Suprapubic skin (tissue), 4 donors: ENCODE measurements around the gene ZNF385A.
A peak's percentile ranks its signal among the peaks of the same experiment; 100 is the strongest.

Experiments
- POLR2A ChIP-seq, 2 donors: fragments of 450-650 bp; IDR thresholded peaks; one replicate each; pipeline ENCODE4 v1.6.1; 2017; ENCODE audit warnings: antibody characterized with exemption in 2 of 2, mild to moderate bottlenecking in 2 of 2, moderate library complexity in 2 of 2
- POLR2AphosphoS5 ChIP-seq, 3 donors: sonication (generic); formaldehyde crosslinking; IDR thresholded peaks; one replicate each; pipeline ENCODE4 v1.6.1; 2017; ENCODE audit warnings: antibody characterized with exemption in 3 of 3
- TF ChIP-seq, protein P1 (sequence below), 2 donors: fragments of 200-600 bp in 1 of 2; fragments of 450-650 bp in 1 of 2; sonication (generic) in 1 of 2; IDR thresholded peaks; one replicate each; pipeline ENCODE4 v1.5.1; 2016 to 2019; ENCODE audit warnings: antibody characterized with exemption in 2 of 2, mild to moderate bottlenecking in 1 of 2, moderate library complexity in 1 of 2

DNA sequence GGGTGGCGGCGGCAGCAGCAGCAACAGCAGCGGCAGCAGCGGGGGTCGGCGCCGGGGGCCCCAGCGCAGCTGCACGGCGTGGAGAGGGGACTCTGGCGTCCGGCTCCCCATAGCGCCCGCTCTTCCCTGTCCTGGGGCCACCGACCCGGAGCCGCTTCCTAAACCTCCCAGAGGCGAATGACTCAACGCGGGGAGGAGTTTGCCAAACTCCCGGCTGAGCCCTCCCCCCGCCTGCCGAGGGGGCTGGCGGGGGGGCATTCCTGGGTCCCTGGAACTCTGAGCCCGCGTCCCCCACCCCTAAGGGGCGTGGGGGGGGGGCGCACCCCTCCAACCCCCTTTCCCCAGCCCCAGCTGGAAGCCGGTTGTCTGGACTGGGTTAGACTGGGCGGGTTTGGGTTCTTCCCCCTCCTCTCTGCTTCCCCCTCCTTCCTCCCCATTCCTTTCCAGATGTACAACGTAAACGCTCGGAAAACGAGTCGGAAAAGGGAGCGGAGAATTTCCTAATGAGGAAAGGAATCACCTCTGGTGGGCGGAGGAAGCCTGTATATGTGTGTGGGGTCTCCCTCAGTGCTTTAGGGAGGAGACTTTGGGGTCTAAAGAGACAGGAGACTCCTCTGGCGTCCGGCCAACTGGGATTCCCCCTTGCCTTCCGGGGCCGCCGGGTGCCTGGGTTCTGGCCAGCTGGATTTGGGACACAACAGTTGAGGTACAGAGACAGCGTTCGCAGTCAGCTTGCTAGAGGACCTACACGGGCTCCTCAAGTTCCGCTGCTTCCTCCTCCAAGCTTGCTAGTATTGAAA, 34.8 kb upstream of the ZNF385A start, which contains the start of gene ITGA5:
- TF ChIP-seq, protein P1, sequence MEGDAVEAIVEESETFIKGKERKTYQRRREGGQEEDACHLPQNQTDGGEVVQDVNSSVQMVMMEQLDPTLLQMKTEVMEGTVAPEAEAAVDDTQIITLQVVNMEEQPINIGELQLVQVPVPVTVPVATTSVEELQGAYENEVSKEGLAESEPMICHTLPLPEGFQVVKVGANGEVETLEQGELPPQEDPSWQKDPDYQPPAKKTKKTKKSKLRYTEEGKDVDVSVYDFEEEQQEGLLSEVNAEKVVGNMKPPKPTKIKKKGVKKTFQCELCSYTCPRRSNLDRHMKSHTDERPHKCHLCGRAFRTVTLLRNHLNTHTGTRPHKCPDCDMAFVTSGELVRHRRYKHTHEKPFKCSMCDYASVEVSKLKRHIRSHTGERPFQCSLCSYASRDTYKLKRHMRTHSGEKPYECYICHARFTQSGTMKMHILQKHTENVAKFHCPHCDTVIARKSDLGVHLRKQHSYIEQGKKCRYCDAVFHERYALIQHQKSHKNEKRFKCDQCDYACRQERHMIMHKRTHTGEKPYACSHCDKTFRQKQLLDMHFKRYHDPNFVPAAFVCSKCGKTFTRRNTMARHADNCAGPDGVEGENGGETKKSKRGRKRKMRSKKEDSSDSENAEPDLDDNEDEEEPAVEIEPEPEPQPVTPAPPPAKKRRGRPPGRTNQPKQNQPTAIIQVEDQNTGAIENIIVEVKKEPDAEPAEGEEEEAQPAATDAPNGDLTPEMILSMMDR (IDR thresholded peaks at IDR 0.05): no peak
- peak in 1 of 2 donors; percentile 78 for TF ChIP-seq POLR2A (IDR thresholded peaks at IDR 0.05)
- no peak for TF ChIP-seq POLR2AphosphoS5 (IDR thresholded peaks at IDR 0.05)
